Measurements from ENCODE around the gene CISD3. TPM values are rescaled to one million over a fixed set of nuclear protein-coding genes. Genes with fewer than 3 reads are reported as not detected.

Gene CISD3, protein sequence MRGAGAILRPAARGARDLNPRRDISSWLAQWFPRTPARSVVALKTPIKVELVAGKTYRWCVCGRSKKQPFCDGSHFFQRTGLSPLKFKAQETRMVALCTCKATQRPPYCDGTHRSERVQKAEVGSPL
- total RNA-seq = 2.3 TPM

DNA sequence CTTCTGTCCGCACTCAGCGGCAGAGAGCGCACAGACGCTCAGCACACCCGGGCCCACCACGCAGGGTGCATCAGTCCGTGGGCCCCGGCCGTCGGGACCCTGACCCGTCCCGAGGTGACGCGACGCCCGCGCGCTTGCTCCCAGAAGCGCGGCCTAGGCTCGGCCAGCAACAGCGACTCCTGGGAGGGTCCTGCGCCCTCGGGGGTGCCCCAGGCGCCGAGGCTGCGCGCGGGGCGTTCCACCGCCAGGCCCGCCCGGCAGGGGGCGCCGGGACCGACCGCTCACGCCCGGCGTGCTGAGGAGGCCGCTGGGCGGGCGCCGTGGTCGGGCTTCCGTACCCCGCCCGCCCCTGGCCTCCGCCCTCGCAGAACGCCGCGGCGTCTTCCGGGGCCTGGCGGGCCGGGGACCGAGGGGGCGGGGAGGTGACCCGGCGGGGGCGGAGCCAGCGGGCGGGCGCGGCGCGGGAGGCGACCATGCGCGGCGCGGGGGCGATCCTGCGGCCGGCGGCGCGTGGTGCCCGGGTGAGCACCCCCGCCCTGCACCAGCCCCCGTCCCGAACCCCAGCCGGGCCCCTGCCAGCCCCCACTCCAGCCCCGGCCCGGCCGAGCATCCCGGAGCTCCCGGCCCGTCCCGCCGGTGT is at the start of gene CISD3:
Gene CISD3, plus strand, starts transcription at position 456 of the 640 bp plus-strand sequence. Its CDS starts 18 bp downstream, at position 474.
- DNase-seq = peak; percentile 65

- DNase-seq = no peak
Measured at GRCh38 chr17:38681096-38681495, 49.0 kb upstream of the CISD3 start.

GRCh38 chr17:38685491-38685890 is 44.6 kb upstream of the CISD3 start:
- DNase-seq = peak; percentile 38

- DNase-seq = no peak
Measured at GRCh38 chr17:38687286-38687685, 42.9 kb upstream of the CISD3 start.

DNA sequence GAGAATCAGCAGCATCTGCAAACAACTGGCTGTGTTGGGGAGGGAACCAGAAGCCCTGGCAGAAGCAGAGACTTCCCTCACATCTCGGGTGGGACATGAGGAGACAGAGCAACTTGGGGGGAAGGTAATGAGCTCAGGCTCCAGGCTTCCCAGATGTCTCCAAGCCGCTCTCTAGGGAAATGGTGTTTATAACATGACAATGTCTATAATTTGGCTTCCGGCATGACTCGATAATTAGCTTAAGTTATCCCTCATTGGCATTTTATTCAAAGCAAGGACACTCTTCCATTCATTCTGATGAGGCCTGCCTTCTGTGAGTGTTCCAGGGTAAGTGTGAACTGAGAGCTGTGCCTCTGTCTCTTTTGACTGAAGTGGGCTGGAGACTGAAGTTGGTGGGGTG is 39.8 kb upstream of the CISD3 start:
- DNase-seq = no peak

DNA sequence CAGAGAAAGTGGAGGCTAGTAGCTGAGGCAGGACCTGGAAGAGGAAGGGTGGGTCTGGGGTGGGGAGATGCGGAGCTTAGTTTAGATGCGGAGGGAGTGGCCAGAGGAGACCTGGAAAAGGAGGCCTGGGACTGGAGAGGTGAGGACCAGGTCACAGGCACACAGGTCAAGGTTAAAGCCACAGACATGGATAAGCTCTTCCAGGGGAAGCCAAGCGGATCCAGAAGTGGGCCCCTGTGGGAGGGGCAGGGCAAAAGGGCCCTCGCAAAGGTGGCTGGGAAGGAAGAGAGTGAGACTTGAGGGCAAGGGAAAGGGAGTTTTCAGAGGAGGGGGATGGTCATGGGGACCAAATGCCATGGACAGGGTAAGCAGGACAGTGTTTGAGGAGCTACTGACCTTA is 39.0 kb upstream of the CISD3 start:
- DNase-seq = no peak

GRCh38 chr17:38693700-38694329 is 36.3 kb upstream of the CISD3 start:
- no peak for DNase-seq

GRCh38 chr17:38697061-38697820 is 32.9 kb upstream of the CISD3 start:
- no peak for DNase-seq

DNA sequence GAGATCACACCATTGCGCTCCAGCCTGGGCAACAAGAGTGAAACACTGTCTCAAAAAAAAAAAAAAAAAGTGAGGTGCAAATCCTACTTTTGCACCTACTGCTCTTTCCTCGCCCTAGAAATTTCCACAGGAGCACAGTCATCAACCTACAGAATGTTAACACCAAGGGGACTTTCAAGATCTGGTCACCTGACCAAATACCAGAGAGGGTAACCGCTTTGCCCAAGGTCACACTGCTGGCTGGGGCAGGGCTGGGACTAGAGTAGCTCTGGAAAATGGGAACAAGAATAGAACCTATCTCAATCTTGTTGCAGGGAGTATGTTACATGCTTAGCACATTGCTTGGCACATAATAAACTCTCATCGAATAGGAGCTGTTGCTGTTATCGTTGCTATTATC is 31.4 kb upstream of the CISD3 start:
- DNase-seq = no peak

- DNase-seq = no peak
Measured at GRCh38 chr17:38701504-38702165, 28.5 kb upstream of the CISD3 start.

- DNase-seq = peak; percentile 79
Measured at GRCh38 chr17:38702166-38702915, 27.8 kb upstream of the CISD3 start.

DNA sequence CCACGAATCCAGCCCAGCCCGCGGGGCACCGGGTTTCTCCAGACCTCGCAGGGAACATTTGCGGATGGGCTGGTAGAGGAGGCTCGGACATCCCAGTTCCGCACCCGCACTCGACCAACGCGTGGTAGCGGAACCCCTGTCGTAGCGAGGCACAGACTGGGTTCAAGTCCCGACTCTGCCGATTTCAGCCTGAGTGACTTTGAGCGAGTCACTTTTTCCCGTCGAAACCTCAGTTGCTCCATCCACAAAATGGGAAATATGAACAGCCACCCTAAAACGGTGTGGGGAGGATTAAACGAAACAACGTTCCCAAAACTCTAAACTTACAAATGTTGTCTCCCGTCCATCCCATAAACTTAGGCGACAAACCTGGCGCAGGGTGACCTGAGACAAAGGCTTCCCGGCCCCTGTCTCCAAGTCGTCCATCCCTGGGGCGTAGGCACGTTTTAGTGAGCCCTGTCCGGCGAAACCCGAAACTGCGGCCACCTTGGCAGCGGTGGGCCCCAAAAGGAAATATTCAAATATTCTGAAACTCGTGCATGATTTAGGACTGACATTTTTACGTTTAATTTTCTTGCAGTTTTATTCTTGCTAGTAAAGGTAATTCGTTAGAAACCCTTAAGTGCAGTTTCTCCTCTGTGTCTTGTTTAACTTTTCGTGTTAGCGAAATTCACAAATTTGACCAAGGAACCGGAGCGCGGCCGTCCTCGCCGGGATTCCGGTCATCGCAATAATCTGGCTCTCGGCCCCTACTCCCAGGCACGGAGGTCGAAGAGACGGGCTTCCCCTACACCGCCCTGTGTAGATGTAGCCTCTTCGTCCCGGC is 27.0 kb upstream of the CISD3 start:
- no peak for DNase-seq

GRCh38 chr17:38703742-38704605 is 26.2 kb upstream of the CISD3 start:
- no peak for DNase-seq

- peak; percentile 67 for DNase-seq
Measured at GRCh38 chr17:38704606-38705522, 25.3 kb upstream of the CISD3 start, which contains the start of gene MLLT6. Gene MLLT6 (plus strand): TSS chr17:38705273. CDS start chr17:38705633, 360 bp downstream.

DNA sequence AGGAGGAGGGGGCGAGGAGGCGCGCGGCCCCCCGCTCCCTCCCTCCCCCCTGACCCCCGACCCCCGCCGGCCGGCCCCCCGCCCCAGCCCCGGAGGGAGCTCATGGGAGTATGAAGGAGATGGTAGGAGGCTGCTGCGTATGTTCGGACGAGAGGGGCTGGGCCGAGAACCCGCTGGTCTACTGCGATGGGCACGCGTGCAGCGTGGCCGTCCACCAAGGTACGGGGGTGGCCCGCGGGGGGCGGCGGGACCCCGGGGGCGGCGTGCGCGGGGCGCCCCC is 24.7 kb upstream of the CISD3 start:
- DNase-seq = no peak

GRCh38 chr17:38705803-38706504 is 24.2 kb upstream of the CISD3 start:
- DNase-seq = no peak

- no peak for DNase-seq
Measured at GRCh38 chr17:38706505-38707216, 23.5 kb upstream of the CISD3 start.
